K562 (cell line): ENCODE data around the gene GALNT7. TPM values are rescaled to one million over a fixed set of nuclear protein-coding genes. Genes with fewer than 3 reads are reported as not detected.
A peak's percentile ranks its signal among the peaks of the same experiment; 100 is the strongest.

Experiments
- ATAC-seq: fragments of 200-7000 bp; cut with Tn5 transposase; 3 replicates; pipeline ENCODE4 v1.9.1; 2020; ENCODE audit warnings: moderate library complexity
- BruUV-seq: library from RNA; stranded (reverse); fragments of 400-500 nt; replicated peaks from 2 replicates; lab custom pipeline; 2021; lab: Mats Ljungman, UMichigan
- CTCF ChIA-PET: fragments of 300-600 bp; formaldehyde crosslinking; extraction: SDS; loops from one replicate; lab custom pipeline; 2021; ENCODE audit warnings: low intra/inter-chr PET ratio; lab: Yijun Ruan, JAX
- POLR2A ChIA-PET: fragments of 300-600, 350-650 bp; sonication (Branson Sonifier 250); formaldehyde crosslinking; extraction: SDS; loops from one replicate; lab custom pipeline; 2021; ENCODE audit warnings: antibody characterized with exemption, inconsistent platforms; lab: Yijun Ruan, JAX
- DNase-seq, 4 experiments: peaks; one replicate each; pipeline versions ENCODE4 v3.0.0 to v3.0.0-alpha.2; 2011 to 2018; ENCODE audit warnings: low spot score in 3 of 4, mixed read lengths in 3 of 4; ENCODE audit errors: extremely low read depth in 1 of 4
- FAIRE-seq: peaks from 2 replicates; lab custom pipeline; 2011; peaks lifted over from hg19 to GRCh38; lab: Jason Lieb, UNC
- H2AFZ ChIP-seq: 2 replicates; pipeline ENCODE4 v1.6.0; 2011; ENCODE audit warnings: low read depth, low read length, control low read depth, inconsistent platforms
- H3K27ac ChIP-seq: fragments of 200-600 bp; 3 replicates; pipeline ENCODE4 v1.8.0; 2011; ENCODE audit warnings: low read depth, mild to moderate bottlenecking, control low read depth, inconsistent platforms, low read length, moderate library complexity, mixed read lengths; ENCODE audit errors: extremely low read depth
- H3K27me3 ChIP-seq, 2 experiments: fragments of 300-600 bp in 1 of 2; 2 replicates in 1 of 2; 3 replicates in 1 of 2; pipeline versions ENCODE4 v1.6.0 to v1.8.0; 2011; ENCODE audit warnings: inconsistent platforms in 2 of 2, low read length in 2 of 2, mild to moderate bottlenecking in 1 of 2, mixed read lengths in 1 of 2, moderate library complexity in 1 of 2; ENCODE audit not compliant: control insufficient read depth in 2 of 2, insufficient read depth in 2 of 2
- H3K36me3 ChIP-seq: fragments of 300-600 bp; 3 replicates; pipeline ENCODE4 v1.8.0; 2011; ENCODE audit warnings: mild to moderate bottlenecking, low read length, inconsistent platforms; ENCODE audit not compliant: control insufficient read depth, insufficient read depth
- H3K4me1 ChIP-seq, 2 experiments: fragments of 200-600 bp in 1 of 2; replicated peaks in 1 of 2; 2 replicates in 1 of 2; 3 replicates in 1 of 2; pipeline versions ENCODE4 v1.5.1 to v1.8.0; 2011; ENCODE audit warnings: inconsistent platforms in 2 of 2, low read length in 2 of 2, mild to moderate bottlenecking in 1 of 2, mixed read lengths in 1 of 2, moderate library complexity in 1 of 2; ENCODE audit not compliant: control insufficient read depth in 2 of 2, insufficient read depth in 2 of 2
- H3K4me2 ChIP-seq: 2 replicates; pipeline ENCODE4 v1.6.1; 2011; ENCODE audit warnings: low read length, control low read depth, inconsistent platforms, mixed read lengths; ENCODE audit not compliant: insufficient read depth
- H3K4me3 ChIP-seq: fragments of 200-600 bp; sonication (generic), shearing (Covaris generic); 2 replicates; pipeline ENCODE4 v1.5.1; 2016; ENCODE audit warnings: control low read depth, inconsistent platforms
- H3K79me2 ChIP-seq: fragments of 200-600 bp; 3 replicates; pipeline ENCODE4 v1.8.0; 2011; ENCODE audit warnings: low read length, inconsistent platforms; ENCODE audit not compliant: control insufficient read depth, insufficient read depth
- H3K9ac ChIP-seq, 2 experiments: 2 replicates each; pipeline versions ENCODE4 v1.6.0 to v1.6.1; 2011; ENCODE audit warnings: low read depth in 2 of 2, low read length in 2 of 2, control low read depth in 1 of 2, inconsistent platforms in 1 of 2, mild to moderate bottlenecking in 1 of 2, mixed read lengths in 1 of 2; ENCODE audit not compliant: insufficient read depth in 1 of 2
- H3K9me1 ChIP-seq: one replicate; pipeline ENCODE4 v1.6.0; 2011; ENCODE audit warnings: inconsistent platforms, mild to moderate bottlenecking, low read length, moderate library complexity; ENCODE audit not compliant: control insufficient read depth, insufficient read depth
- H3K9me3 ChIP-seq: replicated peaks from 2 replicates; pipeline ENCODE4 v1.5.1; 2011; ENCODE audit warnings: low read depth, low read length, inconsistent platforms; ENCODE audit not compliant: control insufficient read depth, insufficient read depth
- H4K20me1 ChIP-seq: replicated peaks from 2 replicates; pipeline ENCODE4 v1.6.1; 2011; ENCODE audit warnings: low read length, inconsistent platforms, mixed read lengths; ENCODE audit not compliant: control insufficient read depth, insufficient read depth
- ASH1L ChIP-seq: fragments of 450-650 bp; IDR thresholded peaks from 2 replicates; pipeline ENCODE4 v1.6.1; 2018; ENCODE audit warnings: borderline replicate concordance, mild to moderate bottlenecking, low read depth; ENCODE audit not compliant: partially characterized antibody
- CCNT2 ChIP-seq: IDR thresholded peaks from 2 replicates; pipeline ENCODE4 v1.6.1; 2011; ENCODE audit warnings: borderline replicate concordance, low read depth, mild to moderate bottlenecking, moderate library complexity, mixed read lengths, low read length; ENCODE audit not compliant: insufficient read length; ENCODE audit errors: extremely low read depth
- CEBPG ChIP-seq, 3 experiments: fragments of 200-800 bp in 1 of 3; sonication (Bioruptor generic) in 1 of 3; sonication (generic) in 1 of 3; formaldehyde crosslinking in 1 of 3; IDR thresholded peaks in 2 of 3; conservative IDR thresholded peaks in 1 of 3; 2 replicates each; pipeline versions ENCODE4 v1.6.1 to v1.8.0; 2016 to 2022; ENCODE audit warnings: missing compliant biosample characterization in 2 of 3, missing genetic modification characterization in 2 of 3, mild to moderate bottlenecking in 1 of 3, missing genetic modification reagents in 1 of 3
- HOXB6 ChIP-seq: fragments of 250-450 bp; sonication (Bioruptor Pico); IDR thresholded peaks from 2 replicates; pipeline ENCODE4 v1.5.1; 2022; ENCODE audit warnings: mild to moderate bottlenecking, borderline replicate concordance
- MECOM ChIP-seq: fragments of 250-450 bp; sonication (Bioruptor Pico); IDR thresholded peaks from 2 replicates; pipeline ENCODE4 v1.8.0; 2022; ENCODE audit warnings: inconsistent platforms
- TCF3 ChIP-seq: sonication (generic); formaldehyde crosslinking; IDR thresholded peaks from 2 replicates; pipeline ENCODE4 v1.4.0; 2020; ENCODE audit warnings: mild to moderate bottlenecking, missing genetic modification reagents
- ZNF830 ChIP-seq: fragments of 250-450 bp; sonication (Bioruptor Pico); IDR thresholded peaks from 2 replicates; pipeline ENCODE4 v1.5.0; 2021; ENCODE audit warnings: mild to moderate bottlenecking
- WGBS: fragments of 100-300 bp; shearing (Covaris generic); methylation state at CpG from one replicate; pipeline ENCODE4 v1.1.6; 2016; ENCODE audit warnings: low coverage, mixed read lengths; ENCODE audit not compliant: insufficient coverage; ENCODE audit errors: missing lambda C conversion rate; 5-methylcytosine and 5-hydroxymethylcytosine counted together
- in situ Hi-C: fragments of 300-500 bp; cut with MboI; formaldehyde crosslinking; loops from 4 replicates; pipeline ENCODE4 v1.15.0; 2018; ENCODE audit warnings: inconsistent platforms, mixed read lengths
- intact Hi-C: fragments of 100-400 bp; cut with micrococcal nuclease; formaldehyde crosslinking; loops from 2 replicates; pipeline ENCODE4 v1.14.2; 2022
- polyA plus RNA-seq, 8 experiments: library from polyadenylated mRNA; depleted of rRNA in 4 of 8; stranded (reverse) in 5 of 8; unstranded in 3 of 8; fragments of >200 nt; fragmentation: Nextera tagmentation in 2 of 8; fragmentation: Illumina TruSeq in 1 of 8; extraction: Ambion mirVana in 2 of 8; extraction: Trizol in 1 of 8; gene quantifications; 2 replicates each; pipeline versions ENCODE4 v1.2.1 to v1.2.3, GENCODE V29; 2011 to 2014; ENCODE audit warnings: inconsistent platforms in 1 of 8, missing spikeins in 1 of 8
- total RNA-seq, 7 experiments: library from RNA; depleted of rRNA in 6 of 7; stranded (reverse); fragments of >200 nt in 6 of 7; fragmentation: Illumina TruSeq in 2 of 7; extraction: Trizol in 2 of 7; gene quantifications; 2 replicates each; pipeline versions ENCODE4 v1.2.1 to v1.2.3, GENCODE V29; 2011 to 2021; ENCODE audit warnings: low replicate concordance in 1 of 7
- TF ChIP-seq, protein P1 (sequence below), 2 experiments: fragments of 200-800 bp in 1 of 2; sonication (Bioruptor generic) in 1 of 2; sonication (generic) in 1 of 2; formaldehyde crosslinking in 1 of 2; IDR thresholded peaks in 1 of 2; conservative IDR thresholded peaks in 1 of 2; 2 replicates each; pipeline versions ENCODE4 v1.5.0 to v1.6.1; 2016 to 2020; ENCODE audit warnings: missing compliant biosample characterization in 1 of 2, missing genetic modification characterization in 1 of 2, missing genetic modification reagents in 1 of 2
- TF ChIP-seq, protein P2 (sequence below): fragments of 450-650 bp; formaldehyde crosslinking; IDR thresholded peaks from 2 replicates; pipeline ENCODE4 v1.4.0; 2022; ENCODE audit warnings: mild to moderate bottlenecking, moderate library complexity
- TF ChIP-seq, protein P3 (sequence below): fragments of 250-450 bp; sonication (Bioruptor Pico); IDR thresholded peaks from 2 replicates; pipeline ENCODE4 v1.5.0; 2020; ENCODE audit warnings: mild to moderate bottlenecking, borderline replicate concordance
- TF ChIP-seq, protein P4 (sequence below): fragments of 450-650 bp; IDR thresholded peaks from 2 replicates; pipeline ENCODE4 v1.6.1; 2016; ENCODE audit warnings: mild to moderate bottlenecking

Gene GALNT7
- total and polyA plus RNA-seq, 9 of the 15 experiments (the other 6 are each of a cell fraction or from before 2014, with no cell fraction given): 16.7 to 38.7 (median 31.1) TPM

DNA sequence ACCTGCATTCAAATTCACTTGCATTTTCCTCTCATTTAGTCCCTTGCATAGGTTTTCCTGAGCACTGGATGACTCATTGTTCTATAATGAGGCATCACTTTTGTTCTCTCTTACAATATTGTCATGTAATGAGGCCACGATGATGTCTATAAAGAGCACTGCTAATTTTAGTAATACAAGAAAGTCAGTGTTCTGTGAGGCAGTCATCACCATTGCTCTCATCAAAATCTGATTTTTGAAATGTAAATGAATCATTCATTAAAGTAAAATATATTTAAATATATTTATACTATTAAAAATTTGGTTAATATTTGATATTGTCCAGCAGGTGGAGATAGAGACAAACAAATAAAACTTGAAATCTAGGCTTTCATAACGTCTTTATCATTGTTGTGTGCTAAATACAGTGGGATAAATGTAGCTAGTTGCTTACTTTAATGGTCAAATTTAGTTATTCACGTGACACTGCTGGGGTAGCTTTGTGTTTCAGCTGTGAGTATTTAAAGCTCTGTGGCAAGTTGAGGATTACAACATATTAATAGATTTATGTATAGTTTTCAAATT lies 150.1 kb downstream of the GALNT7 start (continued):
- TF ChIP-seq, protein P1, sequence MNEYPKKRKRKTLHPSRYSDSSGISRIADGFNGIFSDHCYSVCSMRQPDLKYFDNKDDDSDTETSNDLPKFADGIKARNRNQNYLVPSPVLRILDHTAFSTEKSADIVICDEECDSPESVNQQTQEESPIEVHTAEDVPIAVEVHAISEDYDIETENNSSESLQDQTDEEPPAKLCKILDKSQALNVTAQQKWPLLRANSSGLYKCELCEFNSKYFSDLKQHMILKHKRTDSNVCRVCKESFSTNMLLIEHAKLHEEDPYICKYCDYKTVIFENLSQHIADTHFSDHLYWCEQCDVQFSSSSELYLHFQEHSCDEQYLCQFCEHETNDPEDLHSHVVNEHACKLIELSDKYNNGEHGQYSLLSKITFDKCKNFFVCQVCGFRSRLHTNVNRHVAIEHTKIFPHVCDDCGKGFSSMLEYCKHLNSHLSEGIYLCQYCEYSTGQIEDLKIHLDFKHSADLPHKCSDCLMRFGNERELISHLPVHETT (CRISPR knock-in tag; conservative IDR thresholded peaks at IDR 0.05 in 1 of 2, IDR thresholded peaks at IDR 0.05 in 1 of 2): no peak
- TF ChIP-seq HOXB6 (CRISPR knock-in tag) (no peak), CCNT2 (no peak), ASH1L (no peak)
- TF ChIP-seq, all 486 proteins: peak for 6

DNA sequence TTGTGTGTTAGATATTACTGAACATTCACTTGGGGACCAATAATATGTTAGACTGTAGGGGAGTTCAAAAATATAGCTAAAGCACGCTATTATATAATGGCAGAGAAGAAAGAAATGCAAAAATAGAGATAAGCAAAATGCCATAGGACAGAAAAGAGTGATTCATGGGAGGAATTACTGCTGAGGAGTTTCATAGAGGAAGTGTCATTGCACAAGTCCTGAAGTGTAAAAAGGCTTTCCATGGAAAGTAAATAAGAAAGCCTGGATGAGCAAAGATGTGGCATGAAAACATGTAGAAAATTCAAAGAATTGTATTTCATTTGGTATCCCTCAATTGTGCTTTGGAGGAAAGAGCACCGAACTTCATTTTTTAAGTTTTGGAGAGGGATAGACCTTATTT lies 151.1 kb downstream of the GALNT7 start:
- WGBS: 68% methylated on average over 2 of the region's 2 CpGs
- H3K9me3 ChIP-seq: no peaks in the 10 kb centered on the region
- no peaks in the 10 kb centered on the region for H3K27me3 ChIP-seq
- H3K4me3 ChIP-seq: no peak overlapping the region
- no peak overlapping the region for H3K4me2 ChIP-seq
- POLR2A ChIA-PET: interaction anchor here (0.6 to 1.8 kb wide), 3 partner anchors 13 to 18 kb away, joined by 3 to 6 read pairs (median 3); partner anchors contain the start of gene HMGB2
- H3K4me1 ChIP-seq: no peaks in the 10 kb centered on the region; a peak in 1 of 5 replicates
- no peak overlapping the region for H2AFZ ChIP-seq
- H3K36me3 ChIP-seq: peaks cover 56% of the 10 kb centered on the region; the same call in 2 of the 3 replicates
- no peak overlapping the region for H3K9ac ChIP-seq
- intact Hi-C loops (loop anchor here (1.0 to 2.0 kb wide), 2 partner anchors 98 to 175 kb away; no protein-coding TSS in a partner anchor), in situ Hi-C loops (loop anchor here (5.0 kb wide), 1 partner anchor 98 kb away; no protein-coding TSS in a partner anchor)
- DNase-seq (no peak), ATAC-seq (no peak), FAIRE-seq (no peak)
- no peaks in the 10 kb centered on the region for H4K20me1 ChIP-seq
- H3K9me1 ChIP-seq: no peaks in the 10 kb centered on the region
- BruUV-seq: no TSS peak
- H3K27ac ChIP-seq: no peak overlapping the region
- CTCF ChIA-PET: interaction anchor here (0.6 to 4.7 kb wide), 2 partner anchors 97 to 301 kb away, joined by 3 to 57 read pairs; no protein-coding TSS in a partner anchor
- H3K79me2 ChIP-seq: no peaks in the 10 kb centered on the region
- TF ChIP-seq CEBPG (CRISPR knock-in tag; IDR thresholded peaks at IDR 0.05) (no peak), CEBPG (tag; conservative IDR thresholded peaks at IDR 0.05 in 1 of 2, IDR thresholded peaks at IDR 0.05 in 1 of 2) (0 out of 4 replicates have a peak, but pooled peaks of 1 of the 2 experiments have one; percentile 28), MECOM (CRISPR knock-in tag) (no peak), ZNF830 (CRISPR knock-in tag) (no peak), TCF3 (CRISPR knock-in tag) (no peak)
- TF ChIP-seq, protein P2, sequence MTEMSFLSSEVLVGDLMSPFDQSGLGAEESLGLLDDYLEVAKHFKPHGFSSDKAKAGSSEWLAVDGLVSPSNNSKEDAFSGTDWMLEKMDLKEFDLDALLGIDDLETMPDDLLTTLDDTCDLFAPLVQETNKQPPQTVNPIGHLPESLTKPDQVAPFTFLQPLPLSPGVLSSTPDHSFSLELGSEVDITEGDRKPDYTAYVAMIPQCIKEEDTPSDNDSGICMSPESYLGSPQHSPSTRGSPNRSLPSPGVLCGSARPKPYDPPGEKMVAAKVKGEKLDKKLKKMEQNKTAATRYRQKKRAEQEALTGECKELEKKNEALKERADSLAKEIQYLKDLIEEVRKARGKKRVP (CRISPR knock-in tag): no peak
- TF ChIP-seq, protein P3, sequence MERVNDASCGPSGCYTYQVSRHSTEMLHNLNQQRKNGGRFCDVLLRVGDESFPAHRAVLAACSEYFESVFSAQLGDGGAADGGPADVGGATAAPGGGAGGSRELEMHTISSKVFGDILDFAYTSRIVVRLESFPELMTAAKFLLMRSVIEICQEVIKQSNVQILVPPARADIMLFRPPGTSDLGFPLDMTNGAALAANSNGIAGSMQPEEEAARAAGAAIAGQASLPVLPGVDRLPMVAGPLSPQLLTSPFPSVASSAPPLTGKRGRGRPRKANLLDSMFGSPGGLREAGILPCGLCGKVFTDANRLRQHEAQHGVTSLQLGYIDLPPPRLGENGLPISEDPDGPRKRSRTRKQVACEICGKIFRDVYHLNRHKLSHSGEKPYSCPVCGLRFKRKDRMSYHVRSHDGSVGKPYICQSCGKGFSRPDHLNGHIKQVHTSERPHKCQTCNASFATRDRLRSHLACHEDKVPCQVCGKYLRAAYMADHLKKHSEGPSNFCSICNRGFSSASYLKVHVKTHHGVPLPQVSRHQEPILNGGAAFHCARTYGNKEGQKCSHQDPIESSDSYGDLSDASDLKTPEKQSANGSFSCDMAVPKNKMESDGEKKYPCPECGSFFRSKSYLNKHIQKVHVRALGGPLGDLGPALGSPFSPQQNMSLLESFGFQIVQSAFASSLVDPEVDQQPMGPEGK (CRISPR knock-in tag): no peak
- TF ChIP-seq, protein P4, sequence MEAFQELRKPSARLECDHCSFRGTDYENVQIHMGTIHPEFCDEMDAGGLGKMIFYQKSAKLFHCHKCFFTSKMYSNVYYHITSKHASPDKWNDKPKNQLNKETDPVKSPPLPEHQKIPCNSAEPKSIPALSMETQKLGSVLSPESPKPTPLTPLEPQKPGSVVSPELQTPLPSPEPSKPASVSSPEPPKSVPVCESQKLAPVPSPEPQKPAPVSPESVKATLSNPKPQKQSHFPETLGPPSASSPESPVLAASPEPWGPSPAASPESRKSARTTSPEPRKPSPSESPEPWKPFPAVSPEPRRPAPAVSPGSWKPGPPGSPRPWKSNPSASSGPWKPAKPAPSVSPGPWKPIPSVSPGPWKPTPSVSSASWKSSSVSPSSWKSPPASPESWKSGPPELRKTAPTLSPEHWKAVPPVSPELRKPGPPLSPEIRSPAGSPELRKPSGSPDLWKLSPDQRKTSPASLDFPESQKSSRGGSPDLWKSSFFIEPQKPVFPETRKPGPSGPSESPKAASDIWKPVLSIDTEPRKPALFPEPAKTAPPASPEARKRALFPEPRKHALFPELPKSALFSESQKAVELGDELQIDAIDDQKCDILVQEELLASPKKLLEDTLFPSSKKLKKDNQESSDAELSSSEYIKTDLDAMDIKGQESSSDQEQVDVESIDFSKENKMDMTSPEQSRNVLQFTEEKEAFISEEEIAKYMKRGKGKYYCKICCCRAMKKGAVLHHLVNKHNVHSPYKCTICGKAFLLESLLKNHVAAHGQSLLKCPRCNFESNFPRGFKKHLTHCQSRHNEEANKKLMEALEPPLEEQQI: no peak
